ENCODE data around the gene UBAC2.

Gene UBAC2

DNA sequence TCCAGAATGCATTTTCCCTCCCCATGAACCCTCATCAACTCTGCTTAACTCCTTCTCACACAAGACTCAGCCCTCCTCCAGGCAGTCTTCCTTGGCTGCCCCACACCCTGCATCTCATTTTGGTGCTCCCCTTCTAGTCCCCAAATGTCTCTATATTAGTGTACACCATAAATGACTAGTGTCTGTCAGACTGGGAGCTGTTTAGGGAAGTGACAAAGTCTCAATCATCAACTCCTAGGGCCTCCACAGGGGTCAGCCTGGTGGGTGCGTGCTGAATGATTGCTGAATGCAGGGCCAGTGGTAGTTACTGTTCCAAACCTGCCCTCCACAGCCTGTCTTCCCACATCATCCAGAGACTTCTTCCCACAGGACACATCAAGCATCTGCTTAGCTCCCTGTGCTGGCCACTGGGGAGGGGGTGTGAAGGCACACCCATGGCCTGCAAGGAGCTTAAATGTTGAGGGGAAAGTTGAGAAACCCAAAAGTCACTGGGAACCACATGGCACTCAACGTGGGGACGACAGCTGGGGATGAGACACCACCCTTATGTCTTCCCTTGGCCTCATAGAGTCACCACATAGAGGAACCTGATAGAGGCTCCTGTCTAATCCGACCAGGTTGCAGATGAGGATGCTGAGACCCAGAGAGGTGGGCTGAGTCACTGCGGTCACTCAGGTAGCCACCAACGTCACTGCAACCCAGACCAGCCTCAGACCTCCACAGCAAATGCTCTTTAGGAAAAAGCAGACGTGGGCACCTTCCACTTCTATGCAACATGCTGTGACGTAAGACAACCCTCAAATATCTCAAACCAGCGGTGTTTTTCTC is 221.3 kb downstream of the UBAC2 start:
- DNase-seq = no peak

DNA sequence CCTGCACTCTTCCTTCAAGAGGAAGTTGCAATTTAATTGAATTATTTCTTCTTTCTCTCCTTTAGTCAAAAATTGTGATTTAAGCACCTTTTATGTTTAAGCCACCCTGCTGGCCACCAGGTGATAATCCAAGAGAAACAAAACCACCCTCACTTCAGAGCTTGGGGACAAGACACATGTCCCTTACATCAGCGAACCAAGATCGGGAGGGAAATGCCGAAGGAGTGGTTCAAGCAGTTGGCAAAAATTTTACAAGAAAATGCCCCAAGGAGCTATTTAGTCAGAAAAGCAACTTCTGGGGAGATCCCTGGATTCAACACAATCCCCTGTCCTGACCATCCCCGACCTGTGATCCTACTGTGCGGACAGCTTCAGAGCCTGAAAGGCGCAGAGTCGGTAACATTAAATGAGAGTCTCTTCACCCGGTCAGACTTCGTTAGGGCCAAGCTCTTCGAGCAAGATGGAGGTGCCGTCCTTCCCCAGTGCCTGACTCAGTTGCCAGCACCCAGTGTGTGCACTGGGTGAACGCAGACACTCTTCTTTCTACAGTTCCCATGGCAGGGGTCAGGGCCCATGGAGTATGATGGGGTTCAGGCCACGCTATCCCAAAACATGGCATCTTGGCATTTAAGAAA is 222.0 kb downstream of the UBAC2 start:
- no peak for DNase-seq

DNA sequence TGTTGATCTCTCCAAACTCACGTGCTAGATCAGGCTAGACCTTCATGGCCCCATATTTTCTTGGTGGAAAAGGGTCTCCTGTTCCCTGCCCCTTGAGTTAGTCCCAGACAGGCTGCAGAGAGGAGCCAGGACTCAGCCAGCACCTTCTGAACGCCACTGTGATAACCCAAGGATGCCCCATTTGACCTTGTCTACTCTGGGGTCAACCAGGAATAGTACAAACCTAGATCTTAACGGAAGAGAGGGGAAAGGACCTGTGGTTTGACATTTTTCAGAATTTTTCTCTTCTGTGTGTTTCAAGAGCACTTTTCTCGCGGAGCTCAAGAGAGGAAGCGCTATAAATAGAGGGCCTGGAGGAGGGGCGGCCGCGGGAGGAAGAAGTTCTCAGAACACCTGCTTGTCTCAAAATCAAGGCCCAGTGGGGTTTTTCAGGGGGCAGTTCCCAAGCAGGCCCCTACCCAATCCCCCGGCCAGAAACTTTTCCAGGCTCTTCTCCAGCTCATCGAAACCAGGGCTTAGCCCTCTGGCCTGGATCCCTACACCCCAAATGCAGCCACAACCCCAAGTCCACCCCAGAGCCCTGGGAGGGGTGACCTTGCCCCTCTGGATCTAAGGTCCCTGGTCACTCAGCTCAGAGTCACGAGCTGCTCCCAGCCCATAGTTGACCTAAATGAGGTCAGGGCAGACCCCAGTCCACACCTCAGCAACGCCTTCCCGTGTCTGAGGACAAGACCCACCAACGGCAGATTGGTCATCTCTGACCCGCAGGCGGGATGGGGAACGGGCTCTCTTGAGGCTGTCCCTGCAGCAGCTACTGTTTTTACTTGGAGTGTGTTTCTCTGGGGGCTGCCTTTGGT is 225.1 kb downstream of the UBAC2 start:
- DNase-seq = no peak

DNA sequence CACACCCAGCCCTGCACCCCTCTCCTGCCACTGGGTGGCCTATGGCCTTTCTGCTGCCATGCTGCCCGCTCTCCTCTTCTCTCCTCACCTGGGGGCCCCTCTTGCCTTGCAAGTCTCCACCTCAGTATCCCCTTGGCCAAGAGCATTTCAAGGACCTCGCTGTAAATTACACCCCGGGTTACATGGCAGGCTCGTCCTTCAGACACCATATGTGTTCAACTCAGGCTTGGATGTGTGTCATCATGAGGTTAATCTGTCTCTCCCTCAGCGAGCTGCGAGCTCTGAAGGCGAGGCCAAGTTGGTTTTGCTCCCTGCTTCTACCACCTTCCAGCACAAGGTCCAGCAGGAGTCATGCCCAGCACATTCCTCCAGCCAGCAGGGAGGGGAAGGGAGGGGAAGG is 225.8 kb downstream of the UBAC2 start:
- no peak for DNase-seq

DNA sequence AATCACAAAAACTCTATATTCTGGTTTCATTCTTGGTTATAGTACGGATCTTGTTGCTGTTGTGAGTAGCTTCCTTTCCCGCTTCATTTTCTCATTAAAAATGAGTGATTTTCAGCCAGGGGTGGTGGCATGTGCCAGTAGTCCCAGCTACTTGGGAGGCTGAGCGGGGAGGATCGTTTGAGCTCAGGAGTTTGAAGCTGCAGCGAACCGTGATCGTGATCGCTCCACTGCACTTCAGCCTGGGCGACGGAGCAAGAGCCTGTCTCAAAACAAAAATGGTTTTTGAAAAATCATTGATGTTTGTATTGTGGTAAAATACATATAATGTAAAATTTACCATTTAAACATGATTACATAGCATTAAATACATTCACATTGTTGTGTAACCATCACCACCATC is 229.0 kb downstream of the UBAC2 start:
- DNase-seq = no peak

DNA sequence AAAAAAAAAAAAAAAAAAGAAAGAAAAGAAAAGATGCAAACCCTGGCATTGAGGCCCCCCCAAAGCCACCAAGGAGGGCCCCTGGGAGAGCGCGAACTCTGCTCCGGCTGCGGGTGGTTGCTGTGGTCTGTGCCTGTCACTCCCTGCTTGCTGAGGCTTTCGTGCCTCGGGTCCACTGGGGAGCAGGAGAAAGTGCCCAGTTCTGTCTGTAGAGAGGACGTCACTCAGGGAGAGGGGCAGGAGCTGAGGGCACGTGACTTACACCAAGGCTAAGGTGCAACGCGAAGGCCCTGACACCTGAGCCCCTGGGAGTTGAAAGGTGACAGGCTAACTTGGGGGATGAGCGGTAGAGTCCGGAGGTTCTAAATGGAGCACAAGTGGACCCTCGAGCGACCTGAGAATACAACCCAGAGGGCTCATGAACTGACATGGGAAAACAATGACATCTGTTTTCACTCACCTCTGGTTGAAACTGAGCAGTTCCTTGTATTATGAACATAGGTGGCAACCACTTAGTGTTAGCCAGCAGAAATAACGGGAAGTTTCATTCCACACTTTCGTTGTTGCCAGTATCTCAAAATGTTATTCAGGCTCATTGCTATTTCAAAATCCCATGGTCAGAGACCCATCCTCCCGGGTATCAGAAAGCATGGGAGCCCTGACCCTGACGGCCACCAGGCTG is 231.4 kb downstream of the UBAC2 start:
- no peak for DNase-seq

DNA sequence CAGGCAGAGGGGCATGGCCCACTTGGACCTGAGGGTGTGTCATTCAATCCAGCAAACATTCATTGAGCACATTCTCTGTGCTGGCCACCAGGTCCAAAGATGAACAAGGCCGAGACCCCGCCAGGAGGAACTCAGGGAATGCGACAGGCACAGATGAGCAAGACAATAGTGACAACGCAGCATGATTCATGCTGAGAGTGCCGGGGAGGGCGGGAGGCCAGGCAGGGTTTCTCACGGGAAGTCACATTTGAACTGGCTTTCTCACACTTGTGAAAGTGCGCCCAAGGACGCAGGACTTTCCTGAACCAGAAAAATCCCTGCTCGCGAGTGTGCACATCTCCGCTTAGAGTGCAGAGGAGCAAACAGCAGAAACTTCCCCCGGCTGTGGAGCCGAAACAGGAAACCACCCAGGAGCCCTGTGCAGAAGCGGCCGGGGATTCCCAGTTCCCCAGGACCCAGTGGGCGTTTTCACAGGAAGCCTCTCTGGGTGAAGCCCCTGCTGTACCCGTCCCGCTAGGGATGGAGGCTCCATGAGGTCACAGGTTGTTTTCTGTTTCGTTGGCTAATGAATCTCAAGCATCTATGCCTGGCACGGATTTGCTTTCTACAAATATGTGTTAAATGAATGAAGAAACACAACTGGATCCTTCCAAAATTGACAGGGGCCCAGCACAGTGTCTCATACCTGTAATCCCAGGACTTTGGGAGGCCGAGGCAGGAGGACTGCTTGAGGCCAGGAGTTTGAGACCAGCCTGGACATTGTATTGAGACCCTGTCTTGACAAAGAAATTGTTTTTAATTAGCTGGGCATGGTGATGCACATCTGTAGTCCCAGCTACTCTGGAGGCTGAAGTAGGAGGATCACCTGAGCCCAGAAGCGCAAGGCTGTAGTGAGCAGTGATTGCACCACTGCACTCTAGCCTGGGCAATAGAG is 232.2 kb downstream of the UBAC2 start:
- peak; percentile 86 to 88 for DNase-seq

DNA sequence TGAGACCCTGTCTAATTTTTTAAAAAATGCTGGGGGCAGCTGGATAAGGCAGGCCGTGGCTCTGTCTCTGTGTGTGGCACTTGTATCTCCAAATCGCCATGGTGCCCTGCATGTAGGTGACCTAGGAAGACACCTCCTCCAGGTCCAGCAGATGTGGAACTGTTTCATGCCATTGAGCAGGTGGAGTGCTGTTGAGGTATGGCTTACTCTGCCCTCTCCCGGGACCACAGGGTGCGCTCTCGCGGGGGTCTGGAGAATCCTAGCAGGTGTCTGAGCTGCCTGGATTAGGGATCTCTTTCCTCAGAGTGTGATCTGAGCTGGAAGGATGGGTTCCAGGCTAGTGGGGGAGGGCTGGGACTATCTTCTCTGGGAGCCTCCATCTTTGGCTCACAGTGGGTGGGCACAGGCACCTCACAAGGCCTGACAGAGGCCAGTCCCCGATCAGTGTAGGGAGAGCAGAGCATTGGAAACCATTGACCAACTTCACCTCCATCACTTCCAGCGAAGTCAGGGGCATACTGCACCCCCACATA is 233.0 kb downstream of the UBAC2 start:
- no peak for DNase-seq

DNA sequence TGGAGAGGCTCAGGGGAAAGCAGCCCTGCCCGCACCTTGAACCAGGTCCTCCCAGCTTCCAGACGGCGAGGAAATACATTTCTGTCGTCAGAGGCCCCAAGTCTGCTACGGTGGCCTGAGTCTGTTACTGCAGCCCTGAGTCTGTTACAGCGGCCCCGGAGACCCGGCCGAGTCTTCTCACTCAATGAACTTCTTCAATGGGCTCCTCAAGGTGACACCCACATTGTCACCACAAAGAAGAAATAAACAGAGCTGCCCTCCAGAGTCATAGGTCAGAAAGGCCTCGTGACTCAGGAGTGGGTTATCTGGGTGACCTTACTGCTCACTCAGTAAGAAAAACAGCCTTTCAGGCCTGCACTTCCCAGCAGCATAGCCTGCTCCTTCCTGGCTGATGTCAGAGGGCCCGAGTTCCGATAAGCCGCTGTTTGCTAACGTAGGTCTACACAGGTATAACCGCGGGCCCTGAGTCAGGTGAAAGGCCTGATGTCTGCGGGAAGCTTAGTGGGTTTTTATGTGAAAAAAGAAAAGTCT is 233.7 kb downstream of the UBAC2 start:
- DNase-seq = peak in 1 of 2 experiments; percentile 20

DNA sequence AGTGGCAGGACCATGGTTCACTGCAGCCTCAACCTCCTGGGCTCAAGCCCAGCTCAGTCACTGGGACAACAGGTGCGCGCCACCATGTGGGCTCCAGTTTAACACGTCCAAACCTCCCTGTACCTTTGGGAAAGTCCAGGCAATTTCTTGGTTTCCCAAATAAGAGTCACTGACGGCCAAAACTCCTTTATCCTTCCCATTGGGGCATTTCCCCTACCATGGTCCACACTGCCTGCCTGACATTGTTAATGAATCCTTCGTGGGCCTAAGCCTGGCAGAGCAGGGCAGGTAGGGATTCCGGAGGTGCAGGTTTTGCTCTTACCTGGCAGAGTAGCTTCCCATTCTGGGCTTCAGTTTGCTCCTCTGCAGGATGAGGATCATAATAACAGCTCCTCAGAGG is 234.5 kb downstream of the UBAC2 start:
- DNase-seq = no peak

DNA sequence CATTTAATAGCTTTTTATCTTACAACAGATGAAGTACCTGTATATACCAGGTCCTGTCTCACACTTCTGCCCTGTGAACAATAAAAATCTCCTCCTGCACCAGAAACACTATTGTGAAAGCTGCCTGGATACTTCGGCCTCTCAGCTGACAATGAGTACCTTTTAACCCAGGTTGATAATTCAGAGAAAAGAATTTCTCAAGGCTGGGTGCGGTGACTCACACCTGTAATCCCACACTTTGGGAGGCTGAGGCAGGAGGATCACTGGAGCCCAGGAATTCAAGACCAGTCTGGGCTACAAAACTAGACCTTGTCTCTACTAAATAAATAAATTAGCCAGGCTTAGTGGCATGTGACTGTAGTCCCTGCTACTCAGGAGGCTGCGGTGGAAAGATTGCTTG is 235.3 kb downstream of the UBAC2 start:
- DNase-seq = no peak

All from SW 1271 (cell line).